SK-MEL-5 (cell line): Measurements from ENCODE around the gene CTSD. TPM values are rescaled to one million over a fixed set of nuclear protein-coding genes. Genes with fewer than 3 reads are reported as not detected.

Experiments used
- DNase-seq: peaks from one replicate; pipeline ENCODE4 v3.0.0-alpha.2; 2016; ENCODE audit warnings: low read depth, low spot score
- in situ Hi-C: cut with HindIII; loops from 2 replicates; pipeline ENCODE4 v1.10.0; 2016; ENCODE audit warnings: low sequenced_read_pairs, high pct_unique_total_duplicates, low pct_unique_long_range_greater_than_20kb
- total RNA-seq: library from RNA; depleted of rRNA; stranded (reverse); fragments of >200 nt; shearing (Covaris generic); gene quantifications from 2 replicates; pipeline ENCODE4 v1.2.3, GENCODE V29; 2014

The CTSD gene
- total RNA-seq, 1 experiment from 2014 or later, result 428 TPM

DNA sequence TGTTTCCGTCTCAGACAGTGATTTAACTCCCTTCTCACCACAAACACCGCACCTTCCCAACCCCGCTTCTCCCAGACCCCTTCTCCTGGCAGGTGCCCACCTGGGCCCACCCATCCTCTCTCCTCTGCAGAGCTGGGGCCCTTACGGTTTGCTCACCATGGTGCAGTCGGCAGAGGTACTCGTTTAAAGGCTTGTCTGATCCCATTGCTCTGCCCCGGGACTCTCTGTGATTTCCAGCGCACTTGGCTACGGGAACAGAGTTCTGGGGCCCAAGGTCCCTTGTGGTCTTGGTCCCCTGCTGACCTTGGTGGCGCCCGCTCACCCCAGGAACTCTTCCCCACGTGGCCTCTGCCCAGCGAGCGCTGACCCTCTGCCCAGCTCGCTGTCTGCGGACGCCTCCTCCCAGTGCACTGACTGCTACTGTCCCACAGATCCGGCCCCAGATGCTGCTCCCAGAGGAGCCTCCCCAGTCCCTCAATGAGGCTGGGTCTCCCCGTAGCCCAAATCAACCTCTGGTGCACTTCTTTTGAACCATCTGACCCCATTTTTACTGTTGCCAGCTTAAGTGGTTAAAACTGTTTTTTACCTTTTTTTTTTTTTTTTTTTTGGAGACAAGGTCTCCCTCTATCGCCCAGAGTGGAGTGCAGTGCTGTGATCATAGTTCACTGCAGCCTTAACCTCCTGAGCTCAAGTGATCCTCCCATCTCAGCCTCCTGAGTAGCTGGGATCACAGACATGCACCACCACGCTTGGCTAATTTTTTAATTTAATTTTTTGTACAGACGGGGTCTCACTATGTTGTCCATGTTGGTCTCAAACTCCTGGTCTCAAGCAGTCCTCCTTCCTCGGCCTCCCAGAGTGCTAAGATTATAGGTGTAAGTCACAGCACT is 21.3 kb upstream of the CTSD start:
- in situ Hi-C loops, result no loop called here
- DNase-seq, result no peak

DNA sequence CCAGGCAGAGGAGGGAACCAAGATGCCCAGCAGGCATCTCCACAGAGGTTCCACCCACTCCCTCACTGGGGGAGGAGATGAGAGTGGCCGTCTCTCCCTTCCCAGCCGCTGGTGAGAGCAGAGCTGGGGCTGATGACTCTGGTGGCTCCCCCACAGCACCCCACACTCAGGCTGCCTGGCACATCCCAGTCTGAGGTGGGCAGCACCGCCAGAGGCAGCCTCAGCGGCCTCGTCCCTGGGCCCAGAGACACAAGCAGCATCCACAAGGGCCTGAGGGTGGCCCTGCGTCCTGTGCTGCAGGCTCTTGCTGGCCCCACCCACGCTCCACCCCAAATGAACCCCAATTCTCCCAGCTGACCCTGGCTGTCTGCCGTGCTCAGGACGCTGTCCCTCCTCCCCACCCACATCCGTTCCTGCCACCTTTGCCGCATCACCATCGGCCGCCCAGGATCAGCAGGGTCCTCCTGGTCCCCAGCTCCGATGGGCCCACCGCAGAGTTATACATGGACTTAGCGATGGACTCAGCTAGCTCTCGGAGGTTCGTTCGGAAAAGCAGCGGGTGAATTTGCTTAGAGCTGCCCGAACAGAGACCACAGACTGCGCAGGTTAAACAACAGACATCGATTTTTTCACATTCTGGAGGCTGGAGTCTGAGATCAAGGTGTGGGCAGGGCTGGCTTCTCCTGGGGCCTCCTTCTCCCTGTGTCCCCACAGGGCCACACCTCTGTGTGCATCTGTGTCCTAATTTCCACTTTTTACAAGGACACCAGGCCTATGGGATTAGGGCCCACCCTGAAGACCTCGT is 20.2 kb upstream of the CTSD start:
- in situ Hi-C loops, result no loop called here
- DNase-seq, result no peak

DNA sequence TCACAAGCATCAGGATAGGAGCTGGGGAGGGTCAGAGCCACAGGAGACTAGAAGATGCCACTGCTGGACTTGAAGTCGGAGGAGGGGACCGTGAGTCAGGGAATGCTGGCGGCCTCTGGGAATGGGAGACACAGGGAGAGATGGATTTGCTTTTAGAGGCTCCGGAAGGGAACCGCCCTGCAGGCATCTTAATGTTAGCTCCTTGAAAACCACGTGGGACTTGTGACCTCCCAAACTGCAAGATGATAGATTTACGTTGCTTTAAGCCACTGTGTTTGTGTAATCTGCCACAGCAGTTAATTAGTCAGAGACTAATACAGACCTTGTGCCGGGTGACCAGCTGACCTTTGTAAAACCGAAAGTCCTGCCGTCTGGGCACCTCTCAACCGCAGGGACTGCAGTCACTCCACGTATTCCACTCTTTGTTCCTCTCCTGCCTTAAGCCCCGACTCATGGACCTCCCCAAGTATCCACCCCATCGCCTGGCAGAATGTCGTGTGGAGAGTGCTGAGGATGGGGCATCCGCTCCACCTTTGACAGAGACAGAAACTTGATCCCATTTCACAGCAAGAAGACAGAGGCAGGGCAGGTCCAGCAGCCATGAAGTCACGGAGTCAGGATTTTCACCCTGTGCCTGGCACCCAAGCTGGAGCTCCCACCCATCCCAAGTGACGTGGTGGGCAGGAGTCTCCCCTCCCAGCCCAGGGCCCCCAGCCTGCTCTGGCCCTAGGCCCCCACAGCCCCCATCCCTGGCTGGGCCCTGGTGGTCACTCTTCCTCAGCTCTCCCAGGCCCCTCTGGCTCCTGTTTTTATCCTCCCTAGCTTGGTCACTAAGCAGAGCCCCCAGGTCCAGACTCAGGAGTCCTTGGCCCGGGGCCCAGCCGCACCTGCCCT is 19.4 kb upstream of the CTSD start:
- in situ Hi-C loops, result no loop called here
- peak; percentile 49 for DNase-seq

DNA sequence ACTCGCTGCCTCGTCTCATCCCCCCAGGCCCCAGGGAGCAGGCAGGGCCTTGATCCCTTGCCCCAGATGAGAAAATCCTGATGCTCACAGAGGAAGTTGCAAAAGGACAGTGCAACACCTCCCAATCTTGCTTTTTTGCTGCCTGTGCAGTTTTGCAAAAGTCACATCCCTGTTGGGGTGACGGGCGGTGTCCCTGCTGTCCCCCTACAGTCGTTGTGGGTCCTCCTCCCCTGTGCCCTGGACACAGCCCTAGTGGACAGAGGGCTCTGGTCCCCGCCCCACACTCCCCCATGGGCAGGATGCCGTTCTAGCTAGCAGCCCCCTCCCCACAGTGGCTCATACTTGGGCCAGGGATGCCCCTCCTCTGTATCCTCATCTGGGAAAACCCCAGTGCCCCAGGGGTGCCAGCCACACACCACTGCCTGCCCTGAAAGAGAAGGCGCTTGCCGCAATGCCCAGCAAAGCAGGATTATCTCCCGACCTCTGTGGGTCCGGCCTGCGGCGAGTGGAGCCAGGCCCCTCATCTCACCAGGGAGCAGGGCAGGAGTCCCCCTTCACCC is 18.4 kb upstream of the CTSD start:
- no peak for DNase-seq
- in situ Hi-C loops, result no loop called here

DNA sequence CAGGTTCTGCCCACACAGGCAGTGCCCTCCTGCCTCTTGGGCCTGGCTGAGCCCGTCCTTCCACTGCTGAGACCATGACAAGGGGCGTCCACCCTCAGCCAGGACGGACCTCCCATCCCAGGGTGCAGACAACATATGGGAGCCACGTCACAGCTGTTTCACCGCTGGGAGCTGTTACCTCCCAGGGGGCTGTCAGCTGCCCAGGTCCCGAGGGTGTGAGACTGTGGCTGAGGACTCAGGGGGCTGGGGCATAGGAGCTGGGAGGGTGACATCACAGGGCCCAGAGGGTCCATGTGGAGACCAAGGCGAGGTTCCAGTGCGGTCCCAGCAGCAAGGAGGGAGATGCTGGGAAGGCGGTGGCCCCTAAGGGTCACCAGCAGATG is 17.9 kb upstream of the CTSD start:
- DNase-seq, result no peak
- in situ Hi-C loops, result no loop called here

DNA sequence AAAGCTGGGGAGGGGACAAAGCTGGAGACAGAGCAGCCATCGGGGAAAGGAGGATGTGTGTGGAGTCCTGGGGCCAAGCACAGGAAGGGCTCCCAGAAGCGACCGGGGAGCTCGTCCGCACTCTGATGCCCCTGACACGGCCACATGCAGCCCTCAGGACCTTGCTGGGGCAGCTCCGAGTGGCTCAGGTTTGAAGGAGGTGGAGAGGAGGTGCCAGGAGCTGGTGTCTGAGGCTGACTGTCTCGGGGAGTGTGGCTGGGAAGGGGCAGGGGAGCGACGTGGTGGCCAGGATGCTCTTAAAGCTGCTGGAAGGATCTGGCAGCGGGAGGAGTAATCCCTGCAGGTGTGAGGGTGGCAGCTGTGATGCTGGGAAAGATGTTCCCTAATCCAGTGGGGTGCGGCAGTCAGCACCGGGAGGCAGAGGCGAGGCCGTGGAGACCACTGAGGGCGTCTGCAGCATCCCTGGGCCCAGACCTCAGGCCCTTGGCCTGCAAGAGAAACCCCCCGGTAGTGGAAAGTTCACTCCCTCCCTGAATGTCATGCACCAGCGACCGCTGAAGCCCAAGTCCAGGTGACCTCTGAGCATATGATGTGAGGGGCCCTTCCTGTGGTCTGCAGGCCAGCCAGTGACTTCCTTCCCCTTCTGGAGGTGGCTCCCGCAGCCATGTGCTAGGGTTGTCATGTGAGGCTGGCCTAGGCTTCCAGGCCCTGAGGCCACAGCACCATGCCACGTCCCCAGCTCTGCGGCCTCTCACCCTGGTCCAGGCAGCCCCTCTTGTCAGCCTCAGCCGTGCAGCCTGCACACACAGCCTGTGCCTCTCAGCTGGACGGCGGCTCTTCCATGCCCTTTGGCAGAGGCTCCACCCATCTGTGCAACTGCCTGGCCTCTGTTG is 17.2 kb upstream of the CTSD start:
- peak; percentile 13 for DNase-seq
- in situ Hi-C loops, result no loop called here

DNA sequence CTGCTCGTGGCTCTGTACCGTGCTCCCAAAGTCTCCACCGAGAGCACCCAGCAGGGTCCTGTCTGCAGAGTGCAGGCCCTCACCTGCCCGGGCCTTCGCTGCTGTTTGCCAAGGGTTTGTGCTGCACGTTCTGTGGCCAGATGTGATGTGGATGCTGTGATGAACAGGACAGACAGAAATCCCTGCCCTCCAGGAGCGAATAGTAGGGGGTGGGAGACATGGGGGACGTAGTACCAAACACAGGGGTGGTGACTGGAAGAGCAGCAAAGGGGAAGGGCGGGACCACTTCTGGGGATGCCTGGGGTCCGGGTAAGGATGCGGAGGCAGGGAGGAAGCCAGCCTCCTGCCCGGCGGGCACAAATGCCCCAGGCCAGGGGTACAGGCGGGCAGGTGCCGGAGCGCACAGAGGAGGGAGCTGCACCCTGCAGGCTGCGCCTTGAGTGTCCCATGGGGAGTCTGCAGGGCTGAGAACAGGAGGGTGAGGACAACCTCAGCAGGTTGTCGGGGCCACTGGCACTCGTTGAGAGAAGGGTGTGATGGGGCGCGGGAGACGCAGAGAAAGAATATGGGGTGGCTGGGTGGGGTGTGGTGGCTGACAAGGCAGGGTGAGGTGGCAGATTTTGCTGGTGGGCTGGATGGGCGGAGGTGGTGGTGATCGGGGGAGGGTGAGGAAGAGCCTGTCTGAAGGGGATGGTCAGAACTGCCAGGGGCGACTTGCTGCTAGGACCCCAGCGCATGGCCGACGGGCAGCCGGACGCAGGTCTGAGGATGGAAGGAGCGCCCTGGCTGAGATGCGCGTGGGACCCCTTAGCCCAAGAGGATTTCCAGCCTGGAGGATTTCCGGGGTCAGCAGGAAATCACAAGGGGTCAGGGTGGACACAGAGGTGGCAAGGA is 16.3 kb upstream of the CTSD start:
- DNase-seq, result no peak

DNA sequence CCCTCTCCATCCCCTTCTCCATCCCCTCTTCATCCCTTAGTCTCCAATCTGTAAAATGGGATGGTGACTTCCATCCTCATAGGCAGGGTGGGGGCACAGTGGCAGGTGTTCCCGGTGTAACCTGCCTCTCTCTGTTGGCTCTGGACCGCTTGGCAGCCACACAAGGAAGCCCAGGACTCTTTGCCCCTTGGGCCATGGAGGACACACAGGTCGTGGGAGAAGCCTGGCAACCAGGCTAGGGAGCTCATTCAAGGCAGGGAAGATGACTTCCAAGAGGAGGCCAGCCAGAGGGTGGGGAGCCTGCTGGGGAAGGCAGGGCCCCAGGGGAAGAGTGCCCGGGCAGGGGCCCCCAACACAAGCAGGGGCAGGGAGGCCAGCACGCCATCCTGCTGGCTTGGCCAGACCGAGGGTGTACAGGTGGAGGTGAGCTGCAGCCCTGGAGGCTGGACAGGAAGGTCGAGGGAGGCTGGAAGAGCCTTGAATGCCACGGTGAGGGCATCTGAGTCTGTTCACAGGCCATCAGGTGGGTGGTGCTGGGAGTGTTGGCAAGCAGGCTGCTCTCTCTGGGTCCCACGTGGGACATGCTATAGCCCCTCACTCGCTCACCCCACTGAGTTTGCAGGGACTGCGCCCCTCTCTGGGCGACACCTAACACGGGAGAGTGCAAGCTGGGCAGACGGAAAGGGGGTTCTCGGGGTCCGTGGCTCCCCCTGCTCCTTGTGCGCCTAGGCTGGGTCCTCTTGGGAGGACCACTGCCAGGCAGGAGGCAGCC is 15.5 kb upstream of the CTSD start:
- no peak for DNase-seq
- in situ Hi-C loops, result no loop called here

More for the DNA sequence above, 16.3 kb upstream of the CTSD start:
- in situ Hi-C loops, result no loop called here

DNA sequence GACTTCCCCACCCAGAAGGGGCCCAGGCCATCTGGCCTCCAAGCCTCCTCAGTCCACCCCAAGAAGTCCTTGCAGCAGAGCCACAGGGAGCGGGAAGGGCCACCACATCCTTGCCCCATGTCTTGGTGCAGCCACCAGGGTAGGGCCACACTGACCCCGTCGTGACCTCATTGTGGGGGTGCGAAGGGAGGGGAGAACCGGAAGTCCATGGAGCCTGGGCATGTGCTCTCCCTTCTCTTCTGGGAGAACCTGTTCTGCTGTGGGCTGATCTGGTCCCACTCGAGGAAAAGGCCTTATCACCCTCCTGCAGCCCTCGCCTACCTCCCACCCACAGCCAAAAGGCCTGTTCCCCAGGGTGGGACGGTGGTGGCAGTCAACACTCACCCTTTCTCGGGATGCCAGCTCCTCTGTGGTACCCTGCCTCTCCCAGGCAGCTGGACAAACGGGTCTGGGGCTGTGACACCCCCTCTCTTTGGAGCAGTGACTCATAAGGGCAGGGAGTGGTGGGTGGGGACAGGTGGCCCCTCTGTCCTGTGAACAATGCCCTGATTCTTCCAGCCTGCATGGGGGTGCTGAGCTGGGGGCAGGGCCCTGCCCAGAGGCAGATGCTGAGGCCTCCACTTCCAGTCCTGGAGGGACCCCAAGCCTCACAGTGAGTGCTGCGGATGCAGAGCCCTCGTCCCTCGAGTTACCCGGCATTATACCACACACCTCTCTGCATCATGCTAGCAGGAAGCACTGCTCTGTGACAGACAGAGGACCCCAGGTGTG is 14.6 kb upstream of the CTSD start:
- in situ Hi-C loops, result no loop called here
- DNase-seq, result no peak

DNA sequence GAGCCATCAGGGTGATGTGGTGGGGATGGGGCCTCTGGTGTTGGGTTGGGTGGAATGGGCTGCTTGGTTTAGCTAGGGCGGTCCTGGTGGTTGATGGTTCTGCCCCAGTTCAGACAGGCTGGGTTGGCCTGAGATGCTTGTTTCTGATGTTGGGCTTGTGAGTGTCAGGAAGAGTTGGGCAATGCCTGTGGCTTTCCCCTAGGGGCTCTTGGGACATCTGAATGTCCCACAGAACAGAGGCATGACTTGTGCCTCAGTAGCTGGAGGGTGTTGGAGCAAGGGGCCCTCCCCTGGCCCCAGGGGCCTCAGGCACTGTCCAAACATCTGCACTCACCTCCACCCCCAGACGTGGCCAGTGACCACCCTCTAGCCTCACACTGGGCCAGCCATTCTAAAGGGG is 14.0 kb upstream of the CTSD start:
- in situ Hi-C loops, result no loop called here
- DNase-seq, result no peak

DNA sequence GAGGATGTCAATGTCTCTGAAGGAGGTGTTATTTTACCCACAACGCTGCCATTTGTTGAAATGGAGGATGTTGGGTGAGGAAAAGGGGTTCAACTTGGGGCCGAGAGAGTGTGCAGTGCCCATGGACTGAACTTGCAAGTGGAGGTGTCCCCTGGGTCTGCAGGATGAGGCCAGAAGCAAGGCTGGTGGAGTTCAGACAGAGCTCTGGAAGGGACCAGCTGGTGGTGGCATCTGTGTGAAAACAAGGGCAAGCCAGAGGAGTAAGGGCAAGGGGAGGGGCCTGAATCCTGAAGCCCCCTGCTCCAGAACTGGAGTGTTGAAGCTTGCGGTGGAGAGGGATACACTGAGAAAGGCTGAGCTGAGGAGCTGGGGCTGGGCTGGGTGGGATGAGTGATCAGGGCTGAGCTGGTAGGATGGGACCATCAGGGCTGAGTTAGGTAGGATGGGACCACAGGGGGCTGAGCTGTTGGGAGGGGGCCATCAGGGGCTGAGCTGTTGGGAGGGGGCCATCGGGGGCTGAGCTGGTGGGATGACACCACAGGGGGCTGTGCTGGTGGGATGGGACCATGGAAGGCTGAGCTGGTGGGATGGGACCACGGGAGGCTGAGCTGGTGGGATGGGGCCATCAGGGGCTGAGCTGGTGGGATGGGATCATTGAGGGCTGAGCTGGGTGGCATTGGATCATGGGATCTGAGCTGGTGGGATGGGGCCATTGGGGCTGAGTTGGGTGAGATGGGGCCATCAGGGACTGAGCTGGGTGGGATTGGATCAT is 13.4 kb upstream of the CTSD start:
- DNase-seq, result no peak
- in situ Hi-C loops, result no loop called here

DNA sequence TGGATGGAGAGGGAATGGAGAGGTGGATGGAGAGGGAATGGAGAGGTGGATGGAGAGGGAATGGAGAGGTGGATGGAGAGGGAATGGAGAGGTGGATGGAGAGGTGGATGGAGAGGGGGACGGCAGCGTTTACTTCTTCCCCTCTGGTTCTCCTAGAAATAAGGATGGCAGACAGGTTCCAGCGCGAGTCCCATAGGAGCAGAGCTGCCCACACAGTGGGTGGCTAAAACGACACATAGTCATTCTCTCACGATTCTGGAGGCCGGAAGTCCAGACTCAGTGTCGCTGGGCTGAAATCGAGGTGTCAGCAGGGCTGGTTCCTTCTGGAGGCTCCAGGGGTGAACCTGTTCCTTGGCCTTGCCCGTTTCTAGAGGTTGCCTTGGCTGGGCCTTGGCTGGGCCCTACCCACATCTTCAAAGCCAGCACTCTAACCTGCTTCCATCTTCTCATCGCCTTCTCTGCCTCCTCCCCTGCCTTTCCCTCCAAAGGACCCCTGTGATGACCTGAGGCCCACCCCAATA is 12.7 kb upstream of the CTSD start:
- no peak for DNase-seq
- in situ Hi-C loops, result no loop called here

DNA sequence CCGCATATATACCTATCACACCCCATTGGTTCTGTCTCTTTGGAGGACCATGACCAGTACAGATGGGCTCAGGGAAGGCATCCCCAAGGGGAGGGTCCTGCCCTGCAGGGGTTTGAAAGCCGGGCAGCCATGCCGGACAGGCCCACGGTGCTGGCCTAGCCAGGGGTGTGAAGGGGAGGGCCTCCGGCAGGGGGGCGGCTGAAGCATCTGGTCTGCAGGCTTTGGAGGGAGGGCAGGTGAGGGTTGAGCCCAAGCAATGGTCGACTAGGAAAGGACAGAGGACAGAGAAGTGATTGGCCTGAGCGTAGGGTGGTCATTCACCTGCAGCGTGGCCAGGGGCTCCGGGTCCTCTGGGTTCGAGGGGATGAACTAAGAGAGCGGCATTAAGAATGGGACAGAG is 11.2 kb upstream of the CTSD start:
- in situ Hi-C loops, result no loop called here
- no peak for DNase-seq
